HG03039 (cell line): ENCODE results near the gene CISD2.
"Not testable (repeated sequence)": the region's sequence is repeated elsewhere in the genome, so short reads cannot be mapped to it uniquely, and the experiment has no call there.

ENCODE experiments used
- ATAC-seq: cut with Tn5 transposase; IDR thresholded peaks from one replicate; pipeline ENCODE4 v1.9.1; 2021; ENCODE audit warnings: mild to moderate bottlenecking, moderate library complexity; ENCODE audit not compliant: unreplicated experiment

CISD2 gene

DNA sequence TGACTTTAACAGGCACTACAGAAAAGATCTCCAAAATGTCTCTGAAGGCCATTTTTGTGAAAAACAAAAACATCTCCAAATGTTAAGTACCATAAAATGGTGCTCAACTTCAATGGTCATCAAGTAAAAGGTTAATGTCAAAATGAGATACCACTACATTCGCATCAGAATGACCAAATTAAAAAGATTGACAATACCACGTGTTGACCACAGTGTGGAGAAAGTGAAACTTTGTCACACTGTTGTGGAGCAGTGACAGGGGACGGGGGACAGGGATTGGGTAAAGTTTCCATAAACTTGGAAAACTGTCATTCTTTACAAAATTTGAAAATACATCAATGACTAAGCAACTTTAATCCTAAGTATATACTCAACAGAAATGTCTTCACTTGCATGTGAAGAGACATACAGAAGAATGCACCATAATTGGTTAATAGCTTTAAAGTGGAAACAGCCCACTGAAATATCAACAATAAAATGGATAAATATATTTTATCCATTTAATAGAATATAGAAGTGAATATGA is 19.1 kb upstream of the CISD2 start:
- ATAC-seq: no peak

DNA sequence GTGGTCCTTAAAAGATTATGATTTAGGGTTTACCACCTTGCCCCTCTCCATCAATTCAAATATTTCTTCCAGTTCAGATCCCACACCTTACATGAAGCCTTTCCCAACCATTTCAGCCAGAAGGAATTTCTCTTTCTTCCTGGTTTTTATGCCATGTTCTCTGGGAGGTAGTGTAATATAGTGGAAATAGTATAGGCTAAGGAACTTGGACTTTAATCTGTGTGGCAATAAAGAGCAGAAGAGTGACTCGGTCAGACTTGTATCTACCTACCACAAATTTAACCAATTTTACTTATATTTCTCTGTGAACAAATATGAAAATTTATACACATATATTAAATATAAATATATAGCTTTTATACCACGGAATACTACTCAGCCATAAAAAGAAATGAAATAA is 18.4 kb upstream of the CISD2 start:
- no peak for ATAC-seq

DNA sequence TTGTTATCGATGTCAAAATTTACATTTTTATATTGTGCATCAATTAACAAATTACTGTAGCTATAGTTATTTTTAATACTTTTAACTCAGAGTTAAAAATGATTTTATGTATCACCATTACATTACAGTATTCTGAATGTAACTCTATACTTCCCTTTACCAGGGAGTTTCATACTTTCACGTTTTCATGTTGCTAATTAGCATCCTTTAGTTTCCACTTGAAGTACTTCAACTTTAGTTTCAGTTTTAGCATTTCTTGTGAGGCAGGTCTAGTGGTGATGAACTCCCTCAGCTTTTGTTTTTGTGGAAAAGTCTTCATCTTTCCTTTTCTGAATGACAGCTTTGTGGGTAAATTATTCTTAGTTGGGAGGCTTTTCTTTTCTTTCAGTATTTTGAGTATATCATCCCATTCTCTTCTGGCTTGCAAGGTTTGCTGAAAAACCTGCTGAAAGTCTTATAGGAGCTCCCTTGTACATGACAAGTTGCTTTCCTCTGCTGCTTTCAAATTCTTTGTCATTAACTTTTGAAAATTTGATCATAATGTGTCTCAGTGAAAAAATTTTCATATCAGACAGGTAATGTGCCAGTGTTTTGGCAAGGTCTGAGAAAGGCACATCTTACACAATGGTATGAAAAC is 9.8 kb upstream of the CISD2 start:
- no peak for ATAC-seq

GRCh38 chr4:102860611-102861324 is 8.0 kb upstream of the CISD2 start:
- ATAC-seq: no peak

- no peak for ATAC-seq
These were observed 6.8 kb upstream of the CISD2 start for GRCh38 chr4:102862016-102862415.

DNA sequence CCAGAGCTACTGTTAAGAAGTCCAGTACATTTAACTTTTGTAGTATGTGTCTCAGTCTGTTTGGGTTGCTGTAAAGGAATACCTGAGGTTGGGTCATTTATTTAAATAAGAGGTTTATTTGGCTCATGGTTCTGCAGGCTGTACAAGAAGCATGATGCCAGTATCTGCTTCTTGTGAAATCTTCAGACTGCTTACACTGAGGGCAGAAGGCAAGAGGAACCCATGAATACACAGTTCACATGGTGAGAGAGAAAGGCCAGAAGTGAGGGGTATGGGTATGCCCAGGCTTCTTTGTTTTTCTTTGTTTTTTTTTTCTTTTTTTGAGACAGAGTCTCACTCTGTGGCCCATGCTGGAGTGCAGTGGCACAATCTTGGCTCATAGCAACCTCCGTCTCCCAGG is 6.0 kb upstream of the CISD2 start:
- ATAC-seq: no peak

DNA sequence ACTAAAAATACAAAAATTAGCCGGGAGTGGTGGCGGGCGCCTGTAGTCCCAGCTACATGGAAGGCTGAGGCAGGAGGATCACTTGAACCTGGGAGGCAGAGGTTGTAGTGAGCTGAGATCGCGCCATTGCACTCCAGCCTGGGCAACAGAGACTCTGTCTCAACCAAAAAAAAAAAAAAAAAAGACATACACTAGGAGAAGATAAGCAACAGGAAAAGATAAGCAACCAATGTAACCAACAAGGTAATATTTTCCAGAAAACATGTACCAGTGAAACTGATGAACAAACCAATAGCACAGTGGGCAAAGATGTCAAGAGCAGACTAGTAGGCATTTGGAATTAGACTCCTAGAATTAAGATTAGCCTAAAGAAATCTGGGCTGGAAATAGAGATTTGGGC is 3.5 kb upstream of the CISD2 start:
- not testable (repeated sequence) for ATAC-seq

DNA sequence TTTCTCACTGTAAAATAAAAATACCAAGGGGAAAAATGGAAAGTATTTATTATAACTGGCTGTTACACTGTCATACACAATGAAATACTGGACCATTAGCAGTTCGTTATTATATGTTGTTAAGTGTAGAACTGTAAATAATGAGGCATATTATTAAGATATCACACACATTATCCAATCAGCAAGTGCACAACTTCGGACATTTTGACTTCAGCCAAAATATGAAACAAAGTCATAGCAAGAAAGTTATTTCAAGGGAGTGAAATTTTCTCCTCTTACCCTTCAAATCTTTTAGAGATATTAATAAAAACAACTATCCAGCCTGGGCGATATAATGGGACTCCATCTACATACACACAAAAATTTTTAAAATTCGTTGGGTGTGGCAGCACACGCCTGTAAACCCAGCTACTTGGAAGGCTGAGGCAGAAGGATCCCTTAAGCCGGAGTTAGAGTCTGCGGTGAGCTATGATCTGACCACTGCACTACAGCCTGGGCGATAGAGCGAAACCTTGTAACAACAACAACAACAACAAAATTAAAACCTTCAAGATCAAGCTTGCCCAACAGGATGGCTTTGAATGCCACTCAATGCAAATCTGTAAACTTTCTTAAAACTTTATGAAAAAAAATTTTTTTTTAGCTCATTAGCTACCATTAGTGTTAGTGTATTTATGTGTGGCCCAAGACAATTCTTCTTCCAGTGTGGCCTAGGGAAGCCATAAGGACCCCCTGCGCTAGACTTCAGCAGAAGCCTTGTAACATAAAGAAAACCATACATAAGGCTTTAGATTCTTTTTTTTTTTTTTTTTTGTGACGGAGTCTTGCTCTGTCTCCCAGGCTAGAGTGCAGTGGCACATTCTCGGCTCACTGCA is 1.3 kb upstream of the CISD2 start:
- no peak for ATAC-seq

- no peak for ATAC-seq
These were observed 525 bp upstream of the CISD2 start for GRCh38 chr4:102868153-102868780.

DNA sequence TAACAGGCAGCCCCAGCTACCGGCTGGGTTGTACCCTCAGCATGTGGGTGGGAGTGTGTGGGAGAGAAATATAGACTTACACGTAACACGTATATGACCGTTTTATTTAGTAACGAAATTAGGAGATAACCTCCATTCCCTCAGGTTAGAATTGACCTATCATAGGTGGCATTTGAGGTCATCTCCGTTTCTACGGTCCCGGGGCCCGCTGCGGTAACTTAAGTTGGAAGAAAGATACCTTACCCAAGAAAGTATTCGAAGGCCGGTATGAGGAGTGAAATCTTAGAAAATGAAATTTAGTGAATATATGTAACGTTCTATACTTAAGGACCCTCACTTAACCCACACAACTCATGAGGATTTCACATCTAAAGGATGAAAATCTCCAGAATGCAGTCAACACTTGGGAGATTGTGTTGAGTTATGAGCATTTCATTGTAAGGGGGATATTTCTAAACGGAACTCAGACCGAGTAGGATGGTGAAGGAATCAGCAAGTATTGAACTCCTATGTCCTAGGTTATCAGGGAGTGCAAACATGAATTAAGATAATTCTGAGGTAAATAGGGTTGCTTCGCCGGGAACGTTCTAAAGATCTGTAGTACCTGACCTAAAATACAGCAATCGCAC is 891 bp downstream of the CISD2 start:
- no peak for ATAC-seq

- ATAC-seq: no peak
These were observed 3.0 kb downstream of the CISD2 start for GRCh38 chr4:102871772-102872171.

- not testable (repeated sequence) for ATAC-seq
These were observed 8.8 kb downstream of the CISD2 start for GRCh38 chr4:102877477-102878106.

GRCh38 chr4:102878349-102878748 is 9.6 kb downstream of the CISD2 start:
- ATAC-seq: not testable (repeated sequence)

- no peak for ATAC-seq
These were observed 10.1 kb downstream of the CISD2 start for GRCh38 chr4:102878901-102879300.

GRCh38 chr4:102881343-102881742 is 12.6 kb downstream of the CISD2 start:
- no peak for ATAC-seq

DNA sequence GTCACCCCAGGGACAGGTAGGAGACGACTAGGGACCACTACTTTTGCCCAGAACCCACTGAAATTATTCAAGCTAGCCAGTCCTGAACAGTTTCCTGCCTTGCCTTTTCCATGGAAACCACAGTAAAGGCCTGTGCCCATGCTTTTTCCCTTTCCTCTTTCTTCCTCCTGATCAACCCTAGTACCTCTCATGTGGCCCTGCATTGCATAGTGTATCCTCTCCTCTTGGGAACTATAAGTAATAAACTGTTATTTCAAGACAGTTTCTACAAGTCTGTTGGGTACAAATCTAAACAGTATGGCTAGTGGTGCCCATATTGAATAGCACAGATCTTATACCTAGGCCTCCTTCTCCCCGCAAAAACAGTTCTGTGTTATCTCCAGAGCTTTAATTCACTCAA is 14.5 kb downstream of the CISD2 start:
- ATAC-seq: no peak

GRCh38 chr4:102888570-102888969 is 19.8 kb downstream of the CISD2 start:
- not testable (repeated sequence) for ATAC-seq

GRCh38 chr4:102889866-102890265 is 21.1 kb downstream of the CISD2 start:
- not testable (repeated sequence) for ATAC-seq

GRCh38 chr4:102896547-102896946 is 27.8 kb downstream of the CISD2 start:
- not testable (repeated sequence) for ATAC-seq

DNA sequence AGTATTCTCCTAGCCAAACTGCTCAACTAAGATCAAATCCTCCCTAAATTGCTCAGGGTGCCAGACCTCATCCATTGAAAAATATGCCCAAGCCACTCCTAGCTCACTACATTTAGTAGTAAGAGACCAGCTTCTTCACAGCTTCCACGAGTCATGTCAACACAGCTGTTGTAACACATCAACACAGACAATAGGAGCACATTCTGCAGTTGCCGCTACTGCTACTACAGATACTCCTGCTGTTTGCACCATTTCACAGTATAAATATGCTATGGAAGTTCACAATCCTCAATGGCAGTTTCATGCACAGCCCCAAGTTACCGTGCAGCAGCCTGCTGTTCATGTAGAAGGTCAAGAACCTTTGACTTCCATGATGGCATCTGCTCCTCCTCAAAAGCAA is 28.8 kb downstream of the CISD2 start:
- not testable (repeated sequence) for ATAC-seq
